Liver (tissue), 9 donors: ENCODE results near the gene POLD2. TPM values are rescaled to one million over a fixed set of nuclear protein-coding genes. Genes with fewer than 3 reads are reported as not detected.

Experiments
- DNase-seq: peaks from one replicate; pipeline ENCODE4 v3.0.0-alpha.2; 2017; ENCODE audit warnings: low spot score
- H3K27ac ChIP-seq, 2 donors: one replicate each; pipeline ENCODE4 v1.7.0; 2013; ENCODE audit warnings: inconsistent platforms in 2 of 2, low read length in 2 of 2, control low read depth in 1 of 2, low read depth in 1 of 2, mild to moderate bottlenecking in 1 of 2
- H3K27me3 ChIP-seq, 4 donors: one replicate each; pipeline versions ENCODE4 v1.6.1 to v1.7.0; 2013; ENCODE audit warnings: low read length in 3 of 4, inconsistent platforms in 1 of 4, mild to moderate bottlenecking in 1 of 4, moderate library complexity in 1 of 4; ENCODE audit not compliant: control insufficient read depth in 4 of 4, insufficient read depth in 4 of 4
- H3K36me3 ChIP-seq, 4 donors: one replicate each; pipeline versions ENCODE4 v1.6.1 to v1.7.0; 2013; ENCODE audit warnings: low read length in 3 of 4, mild to moderate bottlenecking in 3 of 4, low read depth in 1 of 4, moderate library complexity in 1 of 4; ENCODE audit not compliant: control insufficient read depth in 4 of 4, insufficient read depth in 3 of 4
- H3K4me1 ChIP-seq, 4 donors: one replicate each; pipeline versions ENCODE4 v1.6.1 to v1.7.0; 2013; ENCODE audit warnings: low read length in 3 of 4, mild to moderate bottlenecking in 3 of 4, moderate library complexity in 1 of 4; ENCODE audit not compliant: control insufficient read depth in 4 of 4, insufficient read depth in 4 of 4
- H3K4me3 ChIP-seq, 3 donors: one replicate each; pipeline versions ENCODE4 v1.6.1 to v1.7.0; 2013; ENCODE audit warnings: low read length in 3 of 3, control low read depth in 1 of 3, low read depth in 1 of 3, mild to moderate bottlenecking in 1 of 3
- H3K9ac ChIP-seq, 2 donors: one replicate each; pipeline ENCODE4 v1.7.0; 2013; ENCODE audit warnings: low read length in 2 of 2, mild to moderate bottlenecking in 2 of 2, moderate library complexity in 2 of 2, control low read depth in 1 of 2, low read depth in 1 of 2
- H3K9me3 ChIP-seq, 4 donors: one replicate each; pipeline versions ENCODE4 v1.6.1 to v1.7.0; 2013; ENCODE audit warnings: low read length in 3 of 4; ENCODE audit not compliant: control insufficient read depth in 4 of 4
- EGR1 ChIP-seq, 2 donors: IDR thresholded peaks; 2 replicates each; pipeline ENCODE4 v1.6.1; 2016 to 2018; ENCODE audit warnings: antibody characterized with exemption in 2 of 2, low read depth in 2 of 2
- FOXA1 ChIP-seq: IDR thresholded peaks from 2 replicates; pipeline ENCODE4 v1.6.1; 2016; ENCODE audit warnings: antibody characterized with exemption
- FOXA2 ChIP-seq: IDR thresholded peaks from 2 replicates; pipeline ENCODE4 v1.6.1; 2016; ENCODE audit warnings: antibody characterized with exemption
- GABPA ChIP-seq, 2 donors: IDR thresholded peaks in 1 of 2; conservative IDR thresholded peaks in 1 of 2; 2 replicates each; pipeline ENCODE4 v1.6.1; 2016; ENCODE audit warnings: antibody characterized with exemption in 2 of 2, mild to moderate bottlenecking in 1 of 2, moderate library complexity in 1 of 2
- NR2F2 ChIP-seq: IDR thresholded peaks from 2 replicates; pipeline ENCODE4 v1.6.1; 2016; ENCODE audit warnings: antibody characterized with exemption
- RAD21 ChIP-seq, 2 donors: IDR thresholded peaks; 2 replicates each; pipeline ENCODE4 v1.6.1; 2016; ENCODE audit warnings: antibody characterized with exemption in 2 of 2, mild to moderate bottlenecking in 2 of 2
- SP1 ChIP-seq: IDR thresholded peaks from 2 replicates; pipeline ENCODE4 v1.6.1; 2018; ENCODE audit warnings: antibody characterized with exemption, mild to moderate bottlenecking
- TAF1 ChIP-seq: conservative IDR thresholded peaks from 2 replicates; pipeline ENCODE4 v1.6.1; 2016; ENCODE audit warnings: antibody characterized with exemption, mild to moderate bottlenecking
- YY1 ChIP-seq: IDR thresholded peaks from 2 replicates; pipeline ENCODE4 v1.6.1; 2016; ENCODE audit warnings: antibody characterized with exemption, mild to moderate bottlenecking
- WGBS: extraction: QIAGEN DNeasy Blood & Tissue Kit; methylation state at CpG from one replicate; pipeline ENCODE4 v1.1.7; 2013; 5-methylcytosine and 5-hydroxymethylcytosine counted together
- polyA plus RNA-seq, 2 donors: library from polyadenylated mRNA; stranded (reverse) in 1 of 2; unstranded in 1 of 2; fragments of 200-250 nt in 1 of 2; fragments of >200 nt in 1 of 2; fragmentation: Nextera tagmentation in 1 of 2; extraction: Ambion mirVana in 1 of 2; gene quantifications; one replicate each; pipeline versions ENCODE4 v1.2.1 to v1.2.3, GENCODE V29; 2013 to 2015
- total RNA-seq, 2 donors: library from RNA; depleted of rRNA; stranded (reverse); fragments of >200 nt; gene quantifications; one replicate each; pipeline ENCODE4 v1.2.3, GENCODE V29; 2014
- TF ChIP-seq, protein P1 (sequence below): IDR thresholded peaks from 2 replicates; pipeline ENCODE4 v1.6.1; 2016; ENCODE audit warnings: antibody characterized with exemption, mild to moderate bottlenecking
- TF ChIP-seq, protein P2 (sequence below): IDR thresholded peaks from 2 replicates; pipeline ENCODE4 v1.6.1; 2016; ENCODE audit warnings: antibody characterized with exemption
- TF ChIP-seq, protein P3 (sequence below): fragments of 150-350 bp; IDR thresholded peaks from 2 replicates; pipeline ENCODE4 v1.5.1; 2017; ENCODE audit warnings: improper control_type of control experiment, low read depth, low read length; ENCODE audit not compliant: missing input control
- TF ChIP-seq, protein P4 (sequence below): IDR thresholded peaks from 2 replicates; pipeline ENCODE4 v1.6.1; 2016; ENCODE audit warnings: antibody characterized with exemption
- donor health status: healthy.
- donor health status: healthy.
- donor health status: healthy.
- donor health status: healthy.
- donor health status: healthy.

Gene POLD2
- total and polyA plus RNA-seq, 4 donors = 53.9 to 101 (median 85.3) TPM

DNA sequence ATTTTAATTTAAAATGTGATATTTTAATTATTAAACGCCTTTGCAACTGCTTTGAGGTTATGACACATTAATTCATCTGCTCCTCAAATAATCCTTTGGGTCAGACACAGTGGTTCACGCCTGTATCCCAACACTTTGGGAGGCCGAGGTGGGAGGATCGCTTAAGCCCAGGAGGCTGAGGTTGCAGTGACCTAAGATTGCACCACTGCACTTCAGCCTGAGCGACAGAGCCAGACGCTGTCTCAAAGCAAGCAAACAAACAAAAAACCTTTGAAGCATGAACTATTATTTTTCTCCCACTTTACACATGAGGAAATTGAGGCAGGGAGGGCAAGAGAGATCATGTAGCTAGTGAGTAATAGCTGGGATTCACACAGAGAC, 1.5 kb upstream of the POLD2 start:
- H3K9me3 ChIP-seq = no peaks in the 10 kb centered on the region
- TF ChIP-seq TAF1 (no peak), EGR1 (IDR thresholded peaks at IDR 0.05; ENCODE audit: low read depth in 2 of 2) (no peak)
- no peak for DNase-seq
- peaks cover 0 to 9% (median 5%) of the 10 kb centered on the region in 4 donors for H3K36me3 ChIP-seq
- 79% methylated on average over 6 of the region's 6 CpGs for WGBS
- no peak overlapping the region for H3K4me3 ChIP-seq
- H3K4me1 ChIP-seq = peaks cover 8 to 24% (median 14%) of the 10 kb centered on the region in 4 donors
- no peak overlapping the region for H3K9ac ChIP-seq
- H3K27me3 ChIP-seq = no peaks in the 10 kb centered on the region
- no peak overlapping the region for H3K27ac ChIP-seq

DNA sequence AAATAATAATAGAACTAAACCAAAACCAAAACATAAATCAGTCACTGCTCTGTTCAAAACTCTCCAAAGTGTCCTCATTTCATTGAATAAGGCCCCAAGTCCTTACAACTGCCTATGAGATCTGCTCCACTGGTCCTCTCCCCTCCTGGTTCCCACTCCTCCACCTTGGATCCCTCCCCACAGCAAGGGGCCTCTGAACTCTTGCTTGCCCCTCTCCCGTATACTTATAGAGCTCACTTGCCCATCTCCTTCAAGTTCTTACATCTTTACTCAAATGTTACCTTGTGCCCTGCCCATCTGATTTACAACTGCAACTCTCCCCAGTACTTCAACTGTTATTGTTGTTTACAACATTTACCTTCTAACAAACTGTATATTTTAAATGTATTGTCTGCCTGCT, 819 bp downstream of the POLD2 start:
- no peaks in the 10 kb centered on the region for H3K27me3 ChIP-seq
- peak overlapping the region; percentile 61 to 88 (median 72) for H3K4me3 ChIP-seq
- TF ChIP-seq, protein P1, sequence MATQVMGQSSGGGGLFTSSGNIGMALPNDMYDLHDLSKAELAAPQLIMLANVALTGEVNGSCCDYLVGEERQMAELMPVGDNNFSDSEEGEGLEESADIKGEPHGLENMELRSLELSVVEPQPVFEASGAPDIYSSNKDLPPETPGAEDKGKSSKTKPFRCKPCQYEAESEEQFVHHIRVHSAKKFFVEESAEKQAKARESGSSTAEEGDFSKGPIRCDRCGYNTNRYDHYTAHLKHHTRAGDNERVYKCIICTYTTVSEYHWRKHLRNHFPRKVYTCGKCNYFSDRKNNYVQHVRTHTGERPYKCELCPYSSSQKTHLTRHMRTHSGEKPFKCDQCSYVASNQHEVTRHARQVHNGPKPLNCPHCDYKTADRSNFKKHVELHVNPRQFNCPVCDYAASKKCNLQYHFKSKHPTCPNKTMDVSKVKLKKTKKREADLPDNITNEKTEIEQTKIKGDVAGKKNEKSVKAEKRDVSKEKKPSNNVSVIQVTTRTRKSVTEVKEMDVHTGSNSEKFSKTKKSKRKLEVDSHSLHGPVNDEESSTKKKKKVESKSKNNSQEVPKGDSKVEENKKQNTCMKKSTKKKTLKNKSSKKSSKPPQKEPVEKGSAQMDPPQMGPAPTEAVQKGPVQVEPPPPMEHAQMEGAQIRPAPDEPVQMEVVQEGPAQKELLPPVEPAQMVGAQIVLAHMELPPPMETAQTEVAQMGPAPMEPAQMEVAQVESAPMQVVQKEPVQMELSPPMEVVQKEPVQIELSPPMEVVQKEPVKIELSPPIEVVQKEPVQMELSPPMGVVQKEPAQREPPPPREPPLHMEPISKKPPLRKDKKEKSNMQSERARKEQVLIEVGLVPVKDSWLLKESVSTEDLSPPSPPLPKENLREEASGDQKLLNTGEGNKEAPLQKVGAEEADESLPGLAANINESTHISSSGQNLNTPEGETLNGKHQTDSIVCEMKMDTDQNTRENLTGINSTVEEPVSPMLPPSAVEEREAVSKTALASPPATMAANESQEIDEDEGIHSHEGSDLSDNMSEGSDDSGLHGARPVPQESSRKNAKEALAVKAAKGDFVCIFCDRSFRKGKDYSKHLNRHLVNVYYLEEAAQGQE = no peak
- H3K9ac ChIP-seq = peak overlapping the region; percentile 49 to 85
- peaks cover 0 to 19% (median 10%) of the 10 kb centered on the region in 4 donors for H3K36me3 ChIP-seq
- H3K27ac ChIP-seq = peak overlapping the region; percentile 95 to 98
- H3K9me3 ChIP-seq = no peaks in the 10 kb centered on the region
- no peak for DNase-seq
- H3K4me1 ChIP-seq = peaks cover 8 to 24% (median 16%) of the 10 kb centered on the region in 4 donors
- 46% methylated on average over 1 of the region's 1 CpG for WGBS

DNA sequence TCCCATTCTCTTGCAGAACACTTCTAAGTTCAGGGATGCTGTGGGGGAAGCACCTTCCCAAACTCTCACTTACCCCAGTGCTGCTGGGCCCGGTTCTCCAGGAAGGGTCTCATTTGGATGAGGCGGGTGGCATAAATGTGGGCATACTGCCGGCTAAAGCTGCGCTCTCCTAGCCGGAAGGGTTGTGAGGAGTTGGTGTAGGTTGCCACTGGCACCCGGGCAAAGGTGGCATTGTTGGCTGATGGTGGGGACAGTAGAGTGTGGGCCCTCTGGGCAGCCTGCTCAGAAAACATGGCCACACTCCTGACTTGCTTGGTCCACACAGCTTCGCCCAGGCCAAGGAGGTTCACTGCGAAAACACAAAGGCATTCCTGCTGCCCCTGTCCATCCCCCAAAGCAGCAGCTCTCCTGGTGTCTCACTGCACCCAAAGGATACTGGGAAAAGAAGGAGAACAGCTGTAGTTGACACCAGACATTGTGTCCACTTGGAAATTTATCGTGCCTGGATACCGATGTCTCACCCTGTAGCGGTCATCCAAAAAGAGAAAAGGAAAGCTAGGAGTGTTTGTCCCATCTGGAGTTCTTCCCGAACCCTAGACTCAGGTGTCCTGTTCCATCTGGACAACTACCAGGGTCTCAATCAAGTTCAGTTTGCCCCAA, 1.5 kb downstream of the POLD2 start:
- WGBS = 98% methylated on average over 12 of the region's 12 CpGs
- H3K4me1 ChIP-seq = peaks cover 8 to 24% (median 16%) of the 10 kb centered on the region in 4 donors
- H3K36me3 ChIP-seq = peaks cover 0 to 25% (median 13%) of the 10 kb centered on the region in 4 donors
- H3K9ac ChIP-seq = no peak overlapping the region
- TF ChIP-seq FOXA2 (no peak), FOXA1 (no peak), RAD21 (IDR thresholded peaks at IDR 0.05) (no peak), TAF1 (no peak), NR2F2 (no peak), EGR1 (IDR thresholded peaks at IDR 0.05; ENCODE audit: low read depth in 2 of 2) (no peak), YY1 (no peak), GABPA (IDR thresholded peaks at IDR 0.05 in 1 of 2, conservative IDR thresholded peaks at IDR 0.05 in 1 of 2) (no peak), SP1 (no peak)
- TF ChIP-seq, protein P2, sequence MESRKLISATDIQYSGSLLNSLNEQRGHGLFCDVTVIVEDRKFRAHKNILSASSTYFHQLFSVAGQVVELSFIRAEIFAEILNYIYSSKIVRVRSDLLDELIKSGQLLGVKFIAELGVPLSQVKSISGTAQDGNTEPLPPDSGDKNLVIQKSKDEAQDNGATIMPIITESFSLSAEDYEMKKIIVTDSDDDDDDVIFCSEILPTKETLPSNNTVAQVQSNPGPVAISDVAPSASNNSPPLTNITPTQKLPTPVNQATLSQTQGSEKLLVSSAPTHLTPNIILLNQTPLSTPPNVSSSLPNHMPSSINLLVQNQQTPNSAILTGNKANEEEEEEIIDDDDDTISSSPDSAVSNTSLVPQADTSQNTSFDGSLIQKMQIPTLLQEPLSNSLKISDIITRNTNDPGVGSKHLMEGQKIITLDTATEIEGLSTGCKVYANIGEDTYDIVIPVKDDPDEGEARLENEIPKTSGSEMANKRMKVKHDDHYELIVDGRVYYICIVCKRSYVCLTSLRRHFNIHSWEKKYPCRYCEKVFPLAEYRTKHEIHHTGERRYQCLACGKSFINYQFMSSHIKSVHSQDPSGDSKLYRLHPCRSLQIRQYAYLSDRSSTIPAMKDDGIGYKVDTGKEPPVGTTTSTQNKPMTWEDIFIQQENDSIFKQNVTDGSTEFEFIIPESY = no peak
- TF ChIP-seq, protein P3, sequence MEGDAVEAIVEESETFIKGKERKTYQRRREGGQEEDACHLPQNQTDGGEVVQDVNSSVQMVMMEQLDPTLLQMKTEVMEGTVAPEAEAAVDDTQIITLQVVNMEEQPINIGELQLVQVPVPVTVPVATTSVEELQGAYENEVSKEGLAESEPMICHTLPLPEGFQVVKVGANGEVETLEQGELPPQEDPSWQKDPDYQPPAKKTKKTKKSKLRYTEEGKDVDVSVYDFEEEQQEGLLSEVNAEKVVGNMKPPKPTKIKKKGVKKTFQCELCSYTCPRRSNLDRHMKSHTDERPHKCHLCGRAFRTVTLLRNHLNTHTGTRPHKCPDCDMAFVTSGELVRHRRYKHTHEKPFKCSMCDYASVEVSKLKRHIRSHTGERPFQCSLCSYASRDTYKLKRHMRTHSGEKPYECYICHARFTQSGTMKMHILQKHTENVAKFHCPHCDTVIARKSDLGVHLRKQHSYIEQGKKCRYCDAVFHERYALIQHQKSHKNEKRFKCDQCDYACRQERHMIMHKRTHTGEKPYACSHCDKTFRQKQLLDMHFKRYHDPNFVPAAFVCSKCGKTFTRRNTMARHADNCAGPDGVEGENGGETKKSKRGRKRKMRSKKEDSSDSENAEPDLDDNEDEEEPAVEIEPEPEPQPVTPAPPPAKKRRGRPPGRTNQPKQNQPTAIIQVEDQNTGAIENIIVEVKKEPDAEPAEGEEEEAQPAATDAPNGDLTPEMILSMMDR = no peak
- TF ChIP-seq, protein P4, sequence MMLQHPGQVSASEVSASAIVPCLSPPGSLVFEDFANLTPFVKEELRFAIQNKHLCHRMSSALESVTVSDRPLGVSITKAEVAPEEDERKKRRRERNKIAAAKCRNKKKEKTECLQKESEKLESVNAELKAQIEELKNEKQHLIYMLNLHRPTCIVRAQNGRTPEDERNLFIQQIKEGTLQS = no peak
- no peaks in the 10 kb centered on the region for H3K9me3 ChIP-seq
- H3K27ac ChIP-seq = no peak overlapping the region
- H3K4me3 ChIP-seq = no peak overlapping the region
- H3K27me3 ChIP-seq = no peaks in the 10 kb centered on the region
- no peak for DNase-seq
